AG10803 (cell line): Measurements from ENCODE around the gene CLPSL1.

ENCODE experiments used
- DNase-seq: peaks from one replicate; pipeline ENCODE4 v3.0.0; 2010; ENCODE audit warnings: low read depth
- H3K4me3 ChIP-seq: 2 replicates; pipeline ENCODE4 v1.5.1; 2011; ENCODE audit warnings: mild to moderate bottlenecking, low read length, control low read depth
- TF ChIP-seq, protein P1 (sequence below): conservative IDR thresholded peaks from 2 replicates; pipeline ENCODE4 v1.5.1; 2011; ENCODE audit warnings: mild to moderate bottlenecking, low read length, control low read depth, inconsistent platforms

The CLPSL1 gene

DNA sequence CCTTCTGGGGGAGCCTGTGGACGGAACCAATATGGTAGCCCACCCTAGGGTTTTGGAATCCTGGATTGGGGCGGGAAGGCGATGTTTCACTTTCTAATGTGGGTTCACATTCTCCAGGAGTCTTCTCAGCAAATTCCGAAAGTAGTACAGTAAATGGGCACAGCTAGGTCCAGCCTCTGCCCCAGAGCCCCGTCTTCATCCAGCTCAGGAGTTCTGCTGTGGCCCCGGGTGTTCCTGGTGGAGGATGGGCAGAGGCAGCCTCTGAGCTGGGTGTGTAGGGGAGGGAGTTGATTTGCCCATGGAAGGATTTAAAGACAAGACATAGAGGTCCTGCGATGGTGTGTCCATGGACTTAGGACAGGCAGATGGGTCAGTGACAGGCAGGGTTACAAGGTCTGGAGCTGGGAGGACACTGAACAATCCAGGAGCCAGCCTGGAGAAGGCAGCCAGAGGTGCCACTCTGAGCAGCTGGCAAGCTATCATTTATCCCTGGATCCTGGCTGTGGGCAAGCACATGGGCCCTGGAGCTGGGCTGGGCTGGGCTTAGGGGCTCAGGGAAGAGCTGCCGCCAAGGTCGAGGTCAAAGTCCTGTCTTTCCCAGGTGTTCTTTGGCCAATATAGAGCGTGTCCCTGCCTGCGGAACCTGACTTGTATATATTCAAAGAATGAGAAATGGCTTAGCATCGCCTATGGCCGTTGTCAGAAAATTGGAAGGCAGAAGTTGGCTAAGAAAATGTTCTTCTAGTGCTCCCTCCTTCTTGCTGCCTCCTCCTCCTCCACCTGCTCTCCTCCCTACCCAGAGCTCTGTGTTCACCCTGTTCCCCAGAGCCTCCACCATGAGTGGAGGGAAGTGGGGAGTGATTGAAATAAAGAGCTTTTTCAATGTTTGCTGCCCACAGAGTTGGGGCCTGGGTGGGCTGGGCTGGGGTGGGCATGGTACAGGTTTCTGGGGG, 6.7 kb downstream of the CLPSL1 start:
- H3K4me3 ChIP-seq: no peak overlapping the region
- TF ChIP-seq, protein P1, sequence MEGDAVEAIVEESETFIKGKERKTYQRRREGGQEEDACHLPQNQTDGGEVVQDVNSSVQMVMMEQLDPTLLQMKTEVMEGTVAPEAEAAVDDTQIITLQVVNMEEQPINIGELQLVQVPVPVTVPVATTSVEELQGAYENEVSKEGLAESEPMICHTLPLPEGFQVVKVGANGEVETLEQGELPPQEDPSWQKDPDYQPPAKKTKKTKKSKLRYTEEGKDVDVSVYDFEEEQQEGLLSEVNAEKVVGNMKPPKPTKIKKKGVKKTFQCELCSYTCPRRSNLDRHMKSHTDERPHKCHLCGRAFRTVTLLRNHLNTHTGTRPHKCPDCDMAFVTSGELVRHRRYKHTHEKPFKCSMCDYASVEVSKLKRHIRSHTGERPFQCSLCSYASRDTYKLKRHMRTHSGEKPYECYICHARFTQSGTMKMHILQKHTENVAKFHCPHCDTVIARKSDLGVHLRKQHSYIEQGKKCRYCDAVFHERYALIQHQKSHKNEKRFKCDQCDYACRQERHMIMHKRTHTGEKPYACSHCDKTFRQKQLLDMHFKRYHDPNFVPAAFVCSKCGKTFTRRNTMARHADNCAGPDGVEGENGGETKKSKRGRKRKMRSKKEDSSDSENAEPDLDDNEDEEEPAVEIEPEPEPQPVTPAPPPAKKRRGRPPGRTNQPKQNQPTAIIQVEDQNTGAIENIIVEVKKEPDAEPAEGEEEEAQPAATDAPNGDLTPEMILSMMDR: no peak
- no peak for DNase-seq

DNA sequence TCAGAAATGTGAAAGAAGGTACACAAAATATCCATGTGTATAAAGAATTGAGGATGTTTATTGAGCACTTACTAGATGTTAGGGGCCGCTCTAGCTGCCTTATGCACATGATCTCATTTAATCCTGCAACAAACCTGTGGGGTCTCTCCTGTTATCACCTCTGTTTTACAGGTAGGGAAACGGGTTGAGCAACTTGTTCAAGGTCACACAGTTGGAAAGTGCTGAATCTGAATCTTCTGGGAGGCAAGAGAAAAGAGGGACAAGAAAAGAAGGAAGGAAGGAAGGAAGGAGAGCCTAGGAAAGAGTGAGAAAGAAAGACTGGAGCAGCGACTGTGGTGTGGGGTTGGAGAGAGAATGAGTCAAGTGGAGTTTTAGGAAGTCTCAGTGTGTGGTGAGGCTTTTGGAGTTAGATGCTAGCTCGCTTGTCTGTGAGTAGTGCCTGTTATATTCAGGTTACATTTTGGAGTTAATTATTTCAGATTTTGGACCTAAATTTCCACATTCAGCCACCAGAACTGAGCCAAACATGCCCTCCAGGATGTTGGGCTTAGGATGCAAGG, 7.7 kb downstream of the CLPSL1 start:
- H3K4me3 ChIP-seq: no peak overlapping the region
- TF ChIP-seq, protein P1: no peak
- DNase-seq: no peak

DNA sequence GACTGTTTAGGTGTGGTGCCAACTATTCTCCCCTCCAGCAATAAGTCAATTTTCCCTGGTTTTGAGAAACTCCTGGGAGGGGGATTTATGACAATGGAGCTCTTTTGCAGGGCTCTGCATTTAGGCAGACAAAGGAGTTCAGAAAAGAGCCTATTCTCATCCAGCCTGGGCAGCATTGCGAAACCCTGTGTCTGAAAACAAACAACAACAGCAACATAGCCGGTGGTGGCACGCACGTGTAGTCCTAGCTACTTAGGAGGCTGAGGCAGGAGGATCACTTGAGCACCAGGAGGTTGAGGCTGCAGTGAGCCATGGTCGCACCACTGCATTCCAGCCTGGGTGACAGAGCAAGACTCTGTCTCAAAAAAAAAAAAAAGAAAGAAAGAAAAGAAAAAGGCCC, 9.9 kb downstream of the CLPSL1 start:
- no peak for DNase-seq
- no peak overlapping the region for H3K4me3 ChIP-seq
- TF ChIP-seq, protein P1: no peak

DNA sequence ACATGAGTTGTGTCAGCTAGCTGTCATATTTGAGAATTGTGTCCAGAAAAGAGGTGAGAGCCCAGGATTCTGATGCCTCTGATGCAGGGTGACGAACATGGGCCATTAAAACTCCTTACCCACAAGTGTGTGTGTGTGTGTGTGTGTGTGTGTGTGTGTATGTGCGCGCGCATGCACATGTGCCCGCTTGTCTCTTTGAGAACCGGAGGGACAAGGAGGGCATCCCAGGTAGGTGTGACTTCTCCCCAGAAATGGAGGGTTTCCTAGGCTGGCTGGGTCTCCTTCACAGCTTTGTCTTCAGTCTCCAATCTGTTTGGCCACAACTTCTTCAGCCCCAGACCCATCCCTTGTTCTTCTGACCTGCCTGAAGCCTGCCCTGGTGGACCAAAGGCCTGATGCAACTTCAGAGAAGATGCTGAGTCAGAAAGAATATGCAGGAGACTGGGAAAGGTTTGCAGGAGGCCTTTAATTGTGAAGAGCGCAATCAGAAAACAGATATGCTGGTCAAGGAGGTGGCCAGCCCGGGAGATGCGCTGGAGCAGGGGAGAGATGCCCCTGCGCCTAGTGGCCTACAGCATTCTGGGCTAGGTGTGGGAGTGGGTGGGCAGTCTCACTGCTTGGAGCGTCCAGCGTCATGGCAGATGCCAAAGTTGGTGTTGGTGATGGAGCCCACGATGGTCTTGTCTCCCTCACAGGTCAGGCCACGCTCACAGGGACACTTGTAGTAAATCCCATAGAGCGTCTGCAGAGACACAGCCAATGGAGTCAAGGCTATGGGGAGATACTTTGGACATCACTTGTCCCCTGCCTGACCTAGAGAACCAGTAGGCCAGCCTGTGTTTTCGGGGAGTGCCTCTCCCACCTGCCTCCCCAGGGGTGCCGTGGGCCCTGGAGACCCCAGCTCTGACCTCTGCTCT, 14.0 kb downstream of the CLPSL1 start:
- H3K4me3 ChIP-seq: no peak overlapping the region
- TF ChIP-seq, protein P1: no peak
- DNase-seq: no peak

DNA sequence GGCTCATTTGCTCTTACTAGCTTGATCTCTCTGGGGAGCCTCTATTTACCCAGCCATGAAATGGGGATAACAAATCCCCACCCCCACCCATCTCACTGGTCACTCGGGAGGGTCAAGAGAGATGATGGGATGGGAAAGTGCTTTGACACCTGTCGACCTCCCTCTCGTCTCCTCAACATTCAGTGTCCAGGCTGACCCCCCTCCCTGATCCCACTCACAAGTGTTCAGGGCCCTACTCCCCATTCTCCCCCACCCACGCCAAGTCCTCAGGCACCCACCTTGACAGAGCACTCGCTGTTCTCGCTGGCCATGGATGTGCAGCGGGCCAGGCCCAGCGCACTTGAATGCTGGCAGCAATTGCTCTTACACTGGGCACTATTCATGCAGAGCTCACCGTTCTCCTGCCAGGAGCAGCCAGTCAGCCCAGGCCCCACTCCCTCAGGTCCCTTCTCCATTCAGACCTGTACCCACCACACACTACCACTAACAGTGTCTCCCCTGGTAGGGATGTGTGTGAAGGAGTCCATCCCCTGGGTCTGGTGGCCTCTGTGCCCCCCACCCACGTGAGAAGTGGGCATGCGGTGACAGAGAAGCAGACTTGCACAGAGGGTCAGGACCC, 14.7 kb downstream of the CLPSL1 start:
- H3K4me3 ChIP-seq: no peak overlapping the region
- TF ChIP-seq, protein P1: no peak
- DNase-seq: no peak

DNA sequence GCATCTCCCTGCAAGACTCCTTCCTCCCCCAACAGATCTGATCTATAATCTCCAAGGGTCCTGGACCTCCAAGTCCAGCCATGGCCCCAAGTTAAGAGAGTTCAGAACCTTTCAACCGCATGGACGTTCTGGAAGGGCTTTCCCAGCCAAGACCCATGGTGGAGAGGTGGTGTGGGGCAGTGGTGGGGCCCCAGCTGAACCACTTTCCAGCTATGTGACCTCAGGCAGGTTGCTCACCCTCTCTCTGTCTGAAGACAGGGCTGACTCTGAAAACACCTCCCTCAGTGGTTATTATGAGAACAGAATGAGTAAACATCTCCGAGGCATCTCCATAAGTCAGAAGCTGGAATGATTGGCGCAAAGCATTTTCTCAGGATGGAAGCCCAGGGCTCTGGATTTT, 15.4 kb downstream of the CLPSL1 start:
- no peak overlapping the region for H3K4me3 ChIP-seq
- no peak for DNase-seq
- TF ChIP-seq, protein P1: no peak
